Measurements from ENCODE around the gene APOBEC2. TPM values are rescaled to one million over a fixed set of nuclear protein-coding genes. Genes with fewer than 3 reads are reported as not detected.
A peak's percentile ranks its signal among the peaks of the same experiment; 100 is the strongest.

Gene APOBEC2
- total and polyA plus RNA-seq, 2 of the 13 experiments (the other 11 are each of a cell fraction or from before 2014, with no cell fraction given) = 0.09 TPM; not detected in 1

- 0 out of 2 replicates have a peak, but pooled peaks have one; percentile 5 for TF ChIP-seq ZSCAN25 (CRISPR knock-in tag; IDR thresholded peaks at IDR 0.05)
Observed at GRCh38 chr6:41071501-41071922, 18.5 kb downstream of the APOBEC2 start (continued).

GRCh38 chr6:41071923-41072835 is 19.2 kb downstream of the APOBEC2 start, which contains the start of gene OARD1:
Gene OARD1 (minus strand): TSS chr6:41072356. CDS start chr6:41071634, 722 bp downstream.
- ChIA-PET CTCF (ENCODE audit: low intra/inter-chr PET ratio, low total read pairs) (no interaction called here), POLR2A (interaction anchor here (0.6 to 3.0 kb wide), 24 partner anchors 9 to 1492 kb away, joined by 3 to 46 read pairs (median 4); partner anchors contain the start of genes TSPO2, UBR2 and UNC5CL)
- peak within 1 kb of the TSS; percentile 93 for H3K4me2 ChIP-seq (ENCODE audit: low read depth, low read length)
- peaks cover 0 to 21% of the 10 kb centered on the region in 2 experiments; a peak in 3 of 5 replicates for H3K36me3 ChIP-seq (replicated peaks in 1 of 2; ENCODE audit: control insufficient read depth in 1 of 2, insufficient read depth in 2 of 2, low read length in 2 of 2)
- peak; percentile 83 for FAIRE-seq
- intact Hi-C loops (cut with micrococcal nuclease; ENCODE audit: unreplicated experiment) = loop anchor here (2.0 kb wide), 2 partner anchors 113 to 173 kb away; no protein-coding TSS in a partner anchor
- H3K27me3 ChIP-seq (ENCODE audit: control insufficient read depth in 1 of 2, insufficient read depth in 2 of 2, low read length in 2 of 2) = no peaks in the 10 kb centered on the region; a peak in 2 of 5 replicates
- ATAC-seq = peak; percentile 83
- BruUV-seq (replicated peaks) = TSS peak; percentile 55
- no peak within 1 kb of the TSS for H2AFZ ChIP-seq (ENCODE audit: low read length)
- WGBS (ENCODE audit: low lambda C conversion rate) = 2% methylated on average over 39 of the region's 63 CpGs
- in situ Hi-C loops (cut with HindIII; ENCODE audit: extremely low pct_ligation_motif_present, low pct_unique_long_range_greater_than_20kb) = loop anchor here (5.0 kb wide), 1 partner anchor 75 kb away; no protein-coding TSS in a partner anchor
- peaks cover 44% of the 10 kb centered on the region for H3K79me2 ChIP-seq (ENCODE audit: insufficient read depth, low read length)
- peaks cover 17% of the 10 kb centered on the region for H4K20me1 ChIP-seq (ENCODE audit: insufficient read depth, low read length)
- no peaks in the 10 kb centered on the region for H3K9me3 ChIP-seq (ENCODE audit: low read length)
- peaks cover 45% of the 10 kb centered on the region for H3K4me1 ChIP-seq (ENCODE audit: insufficient read depth, low read length)
- H3K4me3 ChIP-seq (replicated peaks in 1 of 3; ENCODE audit: insufficient read depth in 1 of 3, low read depth in 2 of 3, low read length in 3 of 3) = peak within 1 kb of the TSS; percentile 97 to 100 (median 98)
- peak within 1 kb of the TSS; percentile 97 for H3K27ac ChIP-seq (ENCODE audit: extremely low read length, insufficient read depth, low read length)
- H3K9ac ChIP-seq (ENCODE audit: insufficient read depth, low read depth, low read length) = peak within 1 kb of the TSS; percentile 99
- peak; percentile 99 for DNase-seq (ENCODE audit: low spot score)
- TF ChIP-seq ZNF362 (CRISPR knock-in tag; IDR thresholded peaks at IDR 0.05; ENCODE audit: borderline replicate concordance) (no peak), ZNF230 (CRISPR knock-in tag; IDR thresholded peaks at IDR 0.05) (peak; percentile 94), ZNF800 (CRISPR knock-in tag; IDR thresholded peaks at IDR 0.05) (peak; percentile 53; the same call in 1 of the 2 replicates), RBM39 (IDR thresholded peaks at IDR 0.05; ENCODE audit: low read depth, low read length, poor library complexity, severe bottlenecking) (peak; percentile 95), HMGXB4 (CRISPR knock-in tag; IDR thresholded peaks at IDR 0.05; ENCODE audit: borderline replicate concordance in 1 of 2, low read depth in 1 of 2) (peak; percentile 82 to 86), AHDC1 (CRISPR knock-in tag; IDR thresholded peaks at IDR 0.05; ENCODE audit: borderline replicate concordance) (0 out of 2 replicates have a peak, but pooled peaks have one; percentile 48)
